Measurements from ENCODE around the gene BANP.

- TF ChIP-seq CTCF (conservative IDR thresholded peaks at IDR 0.05; ENCODE audit: low read length) (no peak), EZH2phosphoT487 (IDR thresholded peaks at IDR 0.05; ENCODE audit: borderline replicate concordance, low read depth, low read length) (no peak)
Measured at GRCh38 chr16:88076211-88076931, 125.1 kb downstream of the BANP start.
